ENCODE data around the gene ZNF217.
"Not testable (repeated sequence)": the region's sequence is repeated elsewhere in the genome, so short reads cannot be mapped to it uniquely, and the experiment has no call there.

The ZNF217 gene

DNA sequence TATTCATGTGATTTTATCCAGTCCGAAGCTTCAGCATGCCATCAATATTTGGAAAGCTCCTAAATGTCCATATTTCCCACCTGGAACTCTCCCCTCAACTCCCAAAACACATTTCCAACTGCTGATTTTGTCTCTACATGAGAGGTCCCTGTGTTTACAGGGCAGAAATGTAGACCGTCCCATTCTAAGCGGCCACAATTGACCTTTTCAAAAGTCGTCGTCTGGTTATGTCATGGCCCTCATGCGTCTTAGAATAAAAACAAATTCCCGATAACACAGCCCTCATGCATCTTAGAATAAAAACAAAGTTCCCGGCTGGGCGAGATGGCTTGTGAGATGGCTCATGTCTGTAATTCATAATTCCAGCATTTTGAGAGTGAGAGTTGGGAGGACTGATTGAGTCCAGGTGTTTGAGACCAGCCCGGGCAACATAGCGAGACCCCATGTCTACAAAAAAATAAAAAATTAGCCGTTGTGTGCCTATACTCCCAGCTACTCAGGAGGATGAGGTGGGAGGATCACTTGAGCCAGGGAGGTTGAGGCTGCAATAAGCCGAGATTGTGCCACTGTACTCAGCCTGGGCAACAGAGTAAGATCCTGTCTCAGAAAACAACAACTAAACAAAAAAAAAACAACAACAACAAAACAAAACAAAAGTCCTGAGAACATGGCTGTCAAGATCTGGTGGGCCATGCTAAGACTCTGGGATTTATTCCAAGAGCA lies 6.4 kb upstream of the ZNF217 start:
- no peaks in the 10 kb centered on the region for H3K9me3 ChIP-seq (ENCODE audit: insufficient read depth, low read length)
- no peak overlapping the region for H3K4me3 ChIP-seq (ENCODE audit: insufficient read length, low read depth)
- no peak for DNase-seq (ENCODE audit: low read depth, low spot score)
- no peaks in the 10 kb centered on the region for H3K27me3 ChIP-seq (ENCODE audit: insufficient read depth, insufficient read length)
- TF ChIP-seq YY1 (IDR thresholded peaks at IDR 0.05; ENCODE audit: insufficient read depth, insufficient read length) (no peak), SUZ12 (IDR thresholded peaks at IDR 0.05; ENCODE audit: extremely low read depth, insufficient read depth, insufficient read length) (no peak), ZNF274 (IDR thresholded peaks at IDR 0.05; ENCODE audit: low read depth, low read length) (no peak)
- peaks cover 2% of the 10 kb centered on the region for H3K4me1 ChIP-seq (ENCODE audit: insufficient read depth, insufficient read length)
- H3K36me3 ChIP-seq (ENCODE audit: insufficient read depth, insufficient read length, low read length) = no peaks in the 10 kb centered on the region
- no peak overlapping the region for H3K9ac ChIP-seq (ENCODE audit: insufficient read length, low read depth)

GRCh38 chr20:53599378-53599777 lies 5.7 kb upstream of the ZNF217 start:
- Histone ChIP-seq H3K27me3 (ENCODE audit: insufficient read depth, insufficient read length) (no peaks in the 10 kb centered on the region), H3K36me3 (ENCODE audit: insufficient read depth, insufficient read length, low read length) (no peaks in the 10 kb centered on the region), H3K9me3 (ENCODE audit: insufficient read depth, low read length) (no peaks in the 10 kb centered on the region), H3K4me1 (ENCODE audit: insufficient read depth, insufficient read length) (peaks cover 2% of the 10 kb centered on the region), H3K9ac (ENCODE audit: insufficient read length, low read depth) (no peak overlapping the region), H3K4me3 (ENCODE audit: insufficient read length, low read depth) (no peak overlapping the region)
- DNase-seq (ENCODE audit: low read depth, low spot score) = no peak
- TF ChIP-seq YY1 (IDR thresholded peaks at IDR 0.05; ENCODE audit: insufficient read depth, insufficient read length) (no peak), ZNF274 (IDR thresholded peaks at IDR 0.05; ENCODE audit: low read depth, low read length) (no peak), SUZ12 (IDR thresholded peaks at IDR 0.05; ENCODE audit: extremely low read depth, insufficient read depth, insufficient read length) (no peak)

DNA sequence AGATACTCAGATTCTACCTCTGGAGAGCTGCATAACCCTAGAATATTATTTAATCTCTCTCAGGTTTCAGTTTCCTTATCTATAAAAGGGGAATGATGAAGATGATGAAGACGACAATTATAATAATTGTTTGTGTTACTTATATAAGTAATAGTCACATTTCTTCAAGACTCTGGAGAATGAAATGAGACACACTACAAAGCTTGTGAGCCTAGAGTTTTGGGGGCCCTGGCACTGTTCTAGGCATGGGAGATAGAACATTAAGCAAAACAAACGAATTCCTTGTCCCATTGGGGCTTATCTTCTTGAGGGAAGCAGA lies 5.4 kb upstream of the ZNF217 start:
- Histone ChIP-seq H3K36me3 (ENCODE audit: insufficient read depth, insufficient read length, low read length) (no peaks in the 10 kb centered on the region), H3K4me3 (ENCODE audit: insufficient read length, low read depth) (no peak overlapping the region), H3K9ac (ENCODE audit: insufficient read length, low read depth) (no peak overlapping the region), H3K27me3 (ENCODE audit: insufficient read depth, insufficient read length) (no peaks in the 10 kb centered on the region), H3K4me1 (ENCODE audit: insufficient read depth, insufficient read length) (peaks cover 2% of the 10 kb centered on the region), H3K9me3 (ENCODE audit: insufficient read depth, low read length) (no peaks in the 10 kb centered on the region)
- TF ChIP-seq ZNF274 (IDR thresholded peaks at IDR 0.05; ENCODE audit: low read depth, low read length) (no peak), SUZ12 (IDR thresholded peaks at IDR 0.05; ENCODE audit: extremely low read depth, insufficient read depth, insufficient read length) (no peak), YY1 (IDR thresholded peaks at IDR 0.05; ENCODE audit: insufficient read depth, insufficient read length) (no peak)
- DNase-seq (ENCODE audit: low read depth, low spot score) = no peak

- no peak overlapping the region for H3K9ac ChIP-seq (ENCODE audit: insufficient read length, low read depth)
Measured at GRCh38 chr20:53598140-53599043, 4.8 kb upstream of the ZNF217 start.

GRCh38 chr20:53597521-53598120 lies 4.0 kb upstream of the ZNF217 start:
- H3K4me3 ChIP-seq (ENCODE audit: insufficient read length, low read depth) = no peak overlapping the region
- H3K9ac ChIP-seq (ENCODE audit: insufficient read length, low read depth) = no peak overlapping the region
- DNase-seq (ENCODE audit: low read depth, low spot score) = no peak

More at GRCh38 chr20:53598140-53599043, 4.8 kb upstream of the ZNF217 start:
- Histone ChIP-seq H3K9me3 (ENCODE audit: insufficient read depth, low read length) (no peaks in the 10 kb centered on the region), H3K4me1 (ENCODE audit: insufficient read depth, insufficient read length) (peaks cover 2% of the 10 kb centered on the region), H3K27me3 (ENCODE audit: insufficient read depth, insufficient read length) (no peaks in the 10 kb centered on the region), H3K4me3 (ENCODE audit: insufficient read length, low read depth) (no peak overlapping the region), H3K36me3 (ENCODE audit: insufficient read depth, insufficient read length, low read length) (no peaks in the 10 kb centered on the region)
- no peak for DNase-seq (ENCODE audit: low read depth, low spot score)
- TF ChIP-seq ZNF274 (IDR thresholded peaks at IDR 0.05; ENCODE audit: low read depth, low read length) (no peak), YY1 (IDR thresholded peaks at IDR 0.05; ENCODE audit: insufficient read depth, insufficient read length) (no peak), SUZ12 (IDR thresholded peaks at IDR 0.05; ENCODE audit: extremely low read depth, insufficient read depth, insufficient read length) (no peak)

DNA sequence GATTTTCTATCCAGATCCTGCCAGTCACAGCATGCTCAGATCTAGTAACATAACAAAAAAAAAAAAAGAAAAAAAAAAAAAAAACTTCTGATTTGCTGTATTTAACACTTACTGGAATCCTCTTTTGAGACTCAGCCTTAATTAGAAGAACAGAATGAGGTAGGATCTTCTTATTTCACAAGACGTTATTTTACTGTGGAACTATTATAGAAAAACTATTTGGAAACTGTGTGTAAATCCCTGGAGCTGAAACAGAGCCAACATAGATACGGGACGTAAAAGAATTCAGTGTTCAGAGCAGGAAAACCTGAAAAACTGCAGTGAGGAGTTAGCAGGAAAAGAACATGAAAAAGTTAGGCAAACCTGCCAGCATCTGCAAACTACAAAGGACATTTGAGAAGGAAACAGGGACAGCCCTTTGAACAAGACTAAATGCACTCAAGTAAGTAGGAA lies 3.4 kb upstream of the ZNF217 start:
- H3K27me3 ChIP-seq (ENCODE audit: insufficient read depth, insufficient read length) = no peaks in the 10 kb centered on the region
- no peaks in the 10 kb centered on the region for H3K9me3 ChIP-seq (ENCODE audit: insufficient read depth, low read length)
- peaks cover 2% of the 10 kb centered on the region for H3K4me1 ChIP-seq (ENCODE audit: insufficient read depth, insufficient read length)
- H3K4me3 ChIP-seq (ENCODE audit: insufficient read length, low read depth) = no peak overlapping the region
- no peaks in the 10 kb centered on the region for H3K36me3 ChIP-seq (ENCODE audit: insufficient read depth, insufficient read length, low read length)
- TF ChIP-seq SUZ12 (IDR thresholded peaks at IDR 0.05; ENCODE audit: extremely low read depth, insufficient read depth, insufficient read length) (no peak), ZNF274 (IDR thresholded peaks at IDR 0.05; ENCODE audit: low read depth, low read length) (no peak), YY1 (IDR thresholded peaks at IDR 0.05; ENCODE audit: insufficient read depth, insufficient read length) (no peak)
- DNase-seq (ENCODE audit: low read depth, low spot score) = no peak
- H3K9ac ChIP-seq (ENCODE audit: insufficient read length, low read depth) = no peak overlapping the region

More at GRCh38 chr20:53597521-53598120, 4.0 kb upstream of the ZNF217 start:
- TF ChIP-seq ZNF274 (IDR thresholded peaks at IDR 0.05; ENCODE audit: low read depth, low read length) = no peak
- no peak for TF ChIP-seq SUZ12 (IDR thresholded peaks at IDR 0.05; ENCODE audit: extremely low read depth, insufficient read depth, insufficient read length)
- TF ChIP-seq YY1 (IDR thresholded peaks at IDR 0.05; ENCODE audit: insufficient read depth, insufficient read length) = no peak
- no peaks in the 10 kb centered on the region for H3K9me3 ChIP-seq (ENCODE audit: insufficient read depth, low read length)
- H3K36me3 ChIP-seq (ENCODE audit: insufficient read depth, insufficient read length, low read length) = no peaks in the 10 kb centered on the region
- H3K4me1 ChIP-seq (ENCODE audit: insufficient read depth, insufficient read length) = peaks cover 2% of the 10 kb centered on the region
- H3K27me3 ChIP-seq (ENCODE audit: insufficient read depth, insufficient read length) = no peaks in the 10 kb centered on the region

- not testable (repeated sequence) for H3K9me3 ChIP-seq (ENCODE audit: insufficient read depth, low read length); DNase-seq (ENCODE audit: low read depth, low spot score); H3K27me3 ChIP-seq (ENCODE audit: insufficient read depth, insufficient read length); H3K9ac ChIP-seq (ENCODE audit: insufficient read length, low read depth); H3K4me1 ChIP-seq (ENCODE audit: insufficient read depth, insufficient read length); H3K36me3 ChIP-seq (ENCODE audit: insufficient read depth, insufficient read length, low read length); H3K4me3 ChIP-seq (ENCODE audit: insufficient read length, low read depth)
Measured at GRCh38 chr20:53596189-53597001, 2.8 kb upstream of the ZNF217 start.

DNA sequence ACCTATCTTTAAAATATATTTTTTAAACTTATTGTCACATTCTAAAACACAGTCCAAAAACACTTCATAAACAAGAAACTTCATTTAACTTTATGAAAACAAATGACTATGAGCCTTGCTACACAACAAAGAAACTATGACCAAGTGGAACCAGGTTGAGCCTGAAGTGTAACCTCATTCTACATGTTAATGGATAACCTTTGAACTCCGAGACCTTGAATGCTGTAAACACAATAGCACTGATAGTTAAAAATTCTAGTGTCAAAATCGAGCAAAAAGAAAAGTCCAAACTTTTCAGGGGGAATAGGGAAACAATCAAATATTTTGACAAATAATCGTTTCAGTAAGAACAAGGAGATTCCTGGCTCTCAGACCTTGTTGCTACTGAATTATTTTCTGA lies 2.1 kb upstream of the ZNF217 start:
- not testable (repeated sequence) for H3K9me3 ChIP-seq (ENCODE audit: insufficient read depth, low read length); H3K27me3 ChIP-seq (ENCODE audit: insufficient read depth, insufficient read length); H3K36me3 ChIP-seq (ENCODE audit: insufficient read depth, insufficient read length, low read length); H3K4me1 ChIP-seq (ENCODE audit: insufficient read depth, insufficient read length); H3K9ac ChIP-seq (ENCODE audit: insufficient read length, low read depth); H3K4me3 ChIP-seq (ENCODE audit: insufficient read length, low read depth); DNase-seq (ENCODE audit: low read depth, low spot score)

Measured in NT2/D1 (cell line).